GM21717 (cell line): ENCODE measurements around the gene ANKS6.

Source experiments
- ATAC-seq: cut with Tn5 transposase; IDR thresholded peaks from one replicate; pipeline ENCODE4 v1.9.1; 2021; ENCODE audit warnings: mild to moderate bottlenecking, moderate library complexity; ENCODE audit not compliant: unreplicated experiment

ANKS6 gene

GRCh38 chr9:98791608-98792490 is 4.5 kb downstream of the ANKS6 start:
- ATAC-seq = no peak

- ATAC-seq = no peak
These were observed 5.3 kb downstream of the ANKS6 start for GRCh38 chr9:98790842-98791607.

GRCh38 chr9:98790134-98790841 is 6.1 kb downstream of the ANKS6 start:
- no peak for ATAC-seq

- ATAC-seq = no peak
These were observed 6.7 kb downstream of the ANKS6 start for GRCh38 chr9:98789483-98790133.

- ATAC-seq = no peak
These were observed 8.5 kb downstream of the ANKS6 start for GRCh38 chr9:98787766-98788335.

- ATAC-seq = no peak
These were observed 9.4 kb downstream of the ANKS6 start for GRCh38 chr9:98786750-98787510.

GRCh38 chr9:98784831-98785806 is 11.2 kb downstream of the ANKS6 start:
- ATAC-seq = no peak

GRCh38 chr9:98783518-98784226 is 12.7 kb downstream of the ANKS6 start:
- no peak for ATAC-seq

GRCh38 chr9:98781588-98782383 is 14.6 kb downstream of the ANKS6 start:
- ATAC-seq = no peak

- ATAC-seq = no peak
These were observed 16.2 kb downstream of the ANKS6 start for GRCh38 chr9:98780059-98780749.

- no peak for ATAC-seq
These were observed 17.4 kb downstream of the ANKS6 start for GRCh38 chr9:98778711-98779530.

- ATAC-seq = no peak
These were observed 18.1 kb downstream of the ANKS6 start for GRCh38 chr9:98778251-98778650.

- no peak for ATAC-seq
These were observed 18.7 kb downstream of the ANKS6 start for GRCh38 chr9:98777618-98778017.

- no peak for ATAC-seq
These were observed 20.4 kb downstream of the ANKS6 start for GRCh38 chr9:98775831-98776441.

- ATAC-seq = no peak
These were observed 21.6 kb downstream of the ANKS6 start for GRCh38 chr9:98774746-98775145.
